Skeletal muscle satellite cell (primary cell): Measurements from ENCODE around the gene THY1. TPM values are rescaled to one million over a fixed set of nuclear protein-coding genes. Genes with fewer than 3 reads are reported as not detected.

Experiments
- H3K27me3 ChIP-seq: 2 replicates; pipeline ENCODE4 v1.7.0; 2013; ENCODE audit warnings: low read length; ENCODE audit not compliant: control insufficient read depth, insufficient read depth
- H3K36me3 ChIP-seq: 2 replicates; pipeline ENCODE4 v1.7.0; 2013; ENCODE audit warnings: mild to moderate bottlenecking, control low read depth, low read length; ENCODE audit not compliant: insufficient read depth
- H3K4me1 ChIP-seq: 2 replicates; pipeline ENCODE4 v1.7.0; 2013; ENCODE audit warnings: low read length; ENCODE audit not compliant: control insufficient read depth, insufficient read depth
- H3K4me2 ChIP-seq: 2 replicates; pipeline ENCODE4 v1.7.0; 2013; ENCODE audit warnings: mild to moderate bottlenecking, low read length
- H3K4me3 ChIP-seq: 2 replicates; pipeline ENCODE4 v1.7.0; 2013; ENCODE audit warnings: low read length
- H3K9ac ChIP-seq: 2 replicates; pipeline ENCODE4 v1.7.0; 2013; ENCODE audit warnings: mild to moderate bottlenecking, low read depth, low read length, moderate library complexity
- H3K9me3 ChIP-seq: replicated peaks from 2 replicates; pipeline ENCODE4 v1.7.0; 2013; ENCODE audit warnings: mild to moderate bottlenecking, control low read depth, low read length
- small RNA-seq: library from RNA; depleted of rRNA; stranded (forward); fragments of <200 nt; gene quantifications from one replicate; pipeline ENCODE3, GENCODE V24; 2012

THY1 gene

GRCh38 chr11:119372260-119373058 is 50.5 kb downstream of the THY1 start:
- no peaks in the 10 kb centered on the region for H3K9me3 ChIP-seq
- no peak overlapping the region for H3K9ac ChIP-seq
- H3K4me3 ChIP-seq = no peak overlapping the region
- H3K36me3 ChIP-seq = no peaks in the 10 kb centered on the region
- H3K4me1 ChIP-seq = peaks cover 68% of the 10 kb centered on the region
- no peaks in the 10 kb centered on the region for H3K27me3 ChIP-seq
- no peak overlapping the region for H3K4me2 ChIP-seq

- no peak overlapping the region for H3K4me2 ChIP-seq
- peaks cover 69% of the 10 kb centered on the region for H3K4me1 ChIP-seq
- H3K36me3 ChIP-seq = no peaks in the 10 kb centered on the region
- no peak overlapping the region for H3K4me3 ChIP-seq
- no peaks in the 10 kb centered on the region for H3K27me3 ChIP-seq
- H3K9me3 ChIP-seq = no peaks in the 10 kb centered on the region
- no peak overlapping the region for H3K9ac ChIP-seq
These were observed 51.2 kb downstream of the THY1 start for GRCh38 chr11:119371778-119372182.

GRCh38 chr11:119371067-119371601 is 51.8 kb downstream of the THY1 start:
- no peak overlapping the region for H3K4me2 ChIP-seq
- no peaks in the 10 kb centered on the region for H3K36me3 ChIP-seq
- no peaks in the 10 kb centered on the region for H3K9me3 ChIP-seq
- H3K27me3 ChIP-seq = no peaks in the 10 kb centered on the region
- no peak overlapping the region for H3K4me3 ChIP-seq
- H3K9ac ChIP-seq = no peak overlapping the region
- H3K4me1 ChIP-seq = peaks cover 69% of the 10 kb centered on the region

- Histone ChIP-seq H3K4me3 (no peak overlapping the region), H3K9me3 (no peaks in the 10 kb centered on the region), H3K27me3 (no peaks in the 10 kb centered on the region), H3K36me3 (no peaks in the 10 kb centered on the region), H3K4me1 (peaks cover 64% of the 10 kb centered on the region), H3K9ac (no peak overlapping the region), H3K4me2 (no peak overlapping the region)
These were observed 52.4 kb downstream of the THY1 start for GRCh38 chr11:119370486-119371046.

GRCh38 chr11:119369132-119369925 is 53.6 kb downstream of the THY1 start:
- H3K27me3 ChIP-seq = no peaks in the 10 kb centered on the region
- H3K4me2 ChIP-seq = peak overlapping the region; percentile 66
- H3K9me3 ChIP-seq = no peaks in the 10 kb centered on the region
- H3K36me3 ChIP-seq = no peaks in the 10 kb centered on the region
- no peak overlapping the region for H3K4me3 ChIP-seq
- peaks cover 64% of the 10 kb centered on the region for H3K4me1 ChIP-seq
- H3K9ac ChIP-seq = no peak overlapping the region

- H3K4me1 ChIP-seq = peaks cover 67% of the 10 kb centered on the region
- H3K27me3 ChIP-seq = no peaks in the 10 kb centered on the region
- H3K4me3 ChIP-seq = peak overlapping the region; percentile 22
- peak overlapping the region; percentile 15 for H3K9ac ChIP-seq
- peak overlapping the region; percentile 66 for H3K4me2 ChIP-seq
- no peaks in the 10 kb centered on the region for H3K36me3 ChIP-seq
- H3K9me3 ChIP-seq = no peaks in the 10 kb centered on the region
These were observed 54.6 kb downstream of the THY1 start for GRCh38 chr11:119368121-119369034.

GRCh38 chr11:119367661-119368120 is 55.3 kb downstream of the THY1 start:
- Histone ChIP-seq H3K4me1 (peaks cover 74% of the 10 kb centered on the region), H3K27me3 (no peaks in the 10 kb centered on the region), H3K9me3 (no peaks in the 10 kb centered on the region), H3K4me3 (peak overlapping the region; percentile 22), H3K4me2 (peak overlapping the region; percentile 66), H3K9ac (peak overlapping the region; percentile 15), H3K36me3 (no peaks in the 10 kb centered on the region)

Small RNA genes within 50 kb of the gene (small RNA-seq; reads per million reads assigned to genes)
- not detected for gene AP003396.4
